ENCODE measurements around the gene ELOB.

ELOB gene

GRCh38 chr16:2779978-2780898 lies 3.2 kb upstream of the ELOB start:
- no peak for DNase-seq

GRCh38 chr16:2779151-2779920 lies 2.3 kb upstream of the ELOB start:
- no peak for DNase-seq

GRCh38 chr16:2778630-2778958 lies 1.5 kb upstream of the ELOB start:
- DNase-seq: no peak

- peak; percentile 37 for DNase-seq
These were observed 986 bp upstream of the ELOB start for GRCh38 chr16:2777903-2778629.

GRCh38 chr16:2776500-2777139 lies 460 bp downstream of the ELOB start:
- DNase-seq: peak; percentile 37

- no peak for DNase-seq
These were observed 1.1 kb downstream of the ELOB start for GRCh38 chr16:2775765-2776499.

GRCh38 chr16:2775131-2775716 lies 1.9 kb downstream of the ELOB start:
- DNase-seq: no peak

GRCh38 chr16:2774161-2774891 lies 2.8 kb downstream of the ELOB start:
- DNase-seq: no peak

GRCh38 chr16:2773188-2773968 lies 3.7 kb downstream of the ELOB start:
- no peak for DNase-seq

GRCh38 chr16:2771496-2772402 lies 5.3 kb downstream of the ELOB start:
- no peak for DNase-seq

- DNase-seq: no peak
These were observed 6.8 kb downstream of the ELOB start for GRCh38 chr16:2770057-2770951.

- no peak for DNase-seq
These were observed 7.4 kb downstream of the ELOB start for GRCh38 chr16:2769675-2770056.

- no peak for DNase-seq
These were observed 8.0 kb downstream of the ELOB start for GRCh38 chr16:2769100-2769529.

- DNase-seq: no peak
These were observed 8.5 kb downstream of the ELOB start for GRCh38 chr16:2768403-2769089.

- DNase-seq: no peak
These were observed 9.2 kb downstream of the ELOB start for GRCh38 chr16:2767891-2768290.

GRCh38 chr16:2767140-2767731 lies 9.8 kb downstream of the ELOB start:
- no peak for DNase-seq

All from activated naive CD4-positive, alpha-beta T cell treated with anti-CD3 and anti-CD28 coated beads, Interleukin-2, amount 50 U/mL, for 16 hours (primary cell).